ENCODE data around the gene SLC6A6. TPM values are rescaled to one million over a fixed set of nuclear protein-coding genes. Genes with fewer than 3 reads are reported as not detected.
"Not testable (repeated sequence)": the region's sequence is repeated elsewhere in the genome, so short reads cannot be mapped to it uniquely, and the experiment has no call there.

SLC6A6 gene
- polyA plus RNA-seq, 3 donors from 2014 or later = 4.7 to 8.0 (median 6.9) TPM

DNA sequence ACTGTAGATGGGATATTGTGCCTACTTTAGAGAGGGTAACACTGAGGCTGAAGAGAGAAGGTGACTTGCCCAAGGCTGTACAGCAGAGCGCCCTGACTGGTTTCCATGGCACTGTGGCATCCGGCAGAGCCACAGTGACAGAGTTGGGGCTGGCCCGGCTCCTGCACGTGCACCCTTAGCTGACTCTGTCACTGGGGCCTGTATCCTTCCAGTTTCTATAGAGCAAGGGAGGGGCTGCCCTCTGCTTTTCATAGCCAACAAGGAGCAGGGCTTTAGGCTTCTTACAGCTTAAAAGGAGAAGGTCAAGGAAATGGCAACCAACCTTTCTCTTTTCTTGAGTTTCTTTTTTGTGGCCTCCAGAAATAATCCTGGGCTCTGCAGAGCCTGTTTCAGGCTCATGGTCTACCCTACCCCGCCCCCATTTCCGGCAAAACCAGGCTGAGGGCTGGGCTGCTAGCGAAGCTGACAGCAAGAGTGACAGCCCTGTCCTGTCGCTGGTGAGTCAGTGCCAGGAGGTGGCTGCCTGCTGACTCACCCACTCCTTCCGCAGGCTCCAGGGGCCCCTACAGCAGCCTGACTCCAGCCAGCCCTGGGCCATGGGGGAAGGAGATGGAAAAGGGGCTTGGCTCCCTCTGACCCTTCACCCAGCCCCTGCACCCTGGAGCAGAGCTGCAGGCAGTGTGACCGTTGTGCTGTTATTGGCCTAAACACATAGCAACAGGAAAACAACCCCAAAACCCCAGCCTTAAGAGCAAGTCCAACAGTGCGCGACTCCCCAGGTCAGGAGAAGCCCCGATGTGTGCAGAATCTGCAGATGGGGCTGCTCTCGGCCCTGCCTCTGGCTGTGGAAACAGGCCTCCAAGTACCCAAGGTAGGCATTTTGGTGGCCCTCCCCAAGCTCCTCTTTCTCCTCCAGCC lies 29.8 kb downstream of the SLC6A6 start:
- H3K27me3 Mint-ChIP-seq (ENCODE audit: low read depth in 3 of 3) = peaks cover 5 to 14% (median 8%) of the 10 kb centered on the region in 3 donors

DNA sequence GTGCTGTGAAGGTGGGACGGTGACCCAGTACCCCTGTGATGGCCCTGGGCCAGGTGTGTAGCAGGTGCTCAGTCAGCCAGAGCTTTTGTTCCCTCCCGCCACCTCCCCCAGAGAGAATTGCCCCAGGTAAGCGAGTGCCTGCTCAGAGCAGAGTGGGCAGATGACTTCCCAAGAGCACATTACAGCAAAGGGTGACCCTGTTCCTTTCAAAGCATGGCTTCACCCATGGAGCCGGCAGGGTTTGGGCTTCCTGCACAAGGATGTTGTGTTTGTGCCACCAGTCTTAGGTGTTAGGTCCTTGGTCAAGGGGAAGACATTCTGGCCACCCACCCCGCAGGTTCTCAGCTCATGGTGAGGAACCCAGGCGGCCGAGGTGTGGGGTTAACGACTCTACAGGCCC lies 30.7 kb downstream of the SLC6A6 start:
- peaks cover 81 to 88% of the 10 kb centered on the region in 2 donors for H3K4me1 Mint-ChIP-seq
- H3K27me3 Mint-ChIP-seq (ENCODE audit: low read depth in 3 of 3) = peaks cover 5 to 14% (median 8%) of the 10 kb centered on the region in 3 donors

More for the DNA sequence above, 29.8 kb downstream of the SLC6A6 start:
- peaks cover 89 to 96% of the 10 kb centered on the region in 2 donors for H3K4me1 Mint-ChIP-seq
- peak overlapping the region; percentile 70 to 85 (median 83) for H3K4me3 Mint-ChIP-seq
- DNase-seq = peak; percentile 94 to 96 (median 95)
- H3K36me3 Mint-ChIP-seq = no peaks in the 10 kb centered on the region
- H3K27ac Mint-ChIP-seq = peak overlapping the region; percentile 98 to 100 (median 100)
- H3K9me3 Mint-ChIP-seq = no peaks in the 10 kb centered on the region

GRCh38 chr3:14434126-14434497 lies 31.7 kb downstream of the SLC6A6 start:
- peak overlapping the region; percentile 63 to 82 (median 70) for H3K4me3 Mint-ChIP-seq
- DNase-seq = peak in 2 of 3 donors; percentile 18 to 24

More for the DNA sequence above, 30.7 kb downstream of the SLC6A6 start:
- no peaks in the 10 kb centered on the region for H3K9me3 Mint-ChIP-seq
- H3K27ac Mint-ChIP-seq = peak overlapping the region; percentile 98 to 100 (median 100)
- DNase-seq = peak; percentile 68 to 74 (median 73)
- peak overlapping the region; percentile 70 to 85 (median 83) for H3K4me3 Mint-ChIP-seq
- H3K36me3 Mint-ChIP-seq = no peaks in the 10 kb centered on the region

GRCh38 chr3:14434498-14435151 lies 32.2 kb downstream of the SLC6A6 start:
- peak in 1 of 3 donors; percentile 17 for DNase-seq
- Mint-ChIP-seq H3K9me3 (no peaks in the 10 kb centered on the region), H3K27me3 (ENCODE audit: low read depth in 3 of 3) (peaks cover 5 to 14% (median 10%) of the 10 kb centered on the region in 3 donors), H3K4me3 (peak overlapping the region; percentile 63 to 82 (median 70)), H3K27ac (peak overlapping the region; percentile 98 to 100 (median 100)), H3K4me1 (peaks cover 69 to 77% of the 10 kb centered on the region in 2 donors), H3K36me3 (no peaks in the 10 kb centered on the region)

More at GRCh38 chr3:14434126-14434497, 31.7 kb downstream of the SLC6A6 start:
- Mint-ChIP-seq H3K27me3 (ENCODE audit: low read depth in 3 of 3) (peaks cover 5 to 14% (median 10%) of the 10 kb centered on the region in 3 donors), H3K4me1 (peaks cover 73 to 78% of the 10 kb centered on the region in 2 donors), H3K27ac (peak overlapping the region; percentile 98 to 100 (median 100)), H3K9me3 (no peaks in the 10 kb centered on the region), H3K36me3 (no peaks in the 10 kb centered on the region)

GRCh38 chr3:14435175-14436014 lies 33.0 kb downstream of the SLC6A6 start:
- no peaks in the 10 kb centered on the region for H3K9me3 Mint-ChIP-seq
- H3K27me3 Mint-ChIP-seq (ENCODE audit: low read depth in 3 of 3) = peaks cover 7 to 11% (median 10%) of the 10 kb centered on the region in 3 donors
- H3K27ac Mint-ChIP-seq = peak overlapping the region; percentile 98 to 100 (median 100)
- peaks cover 64 to 77% of the 10 kb centered on the region in 2 donors for H3K4me1 Mint-ChIP-seq
- peak overlapping the region in 2 of 5 donors; percentile 66 to 82 for H3K4me3 Mint-ChIP-seq
- no peak for DNase-seq
- no peaks in the 10 kb centered on the region for H3K36me3 Mint-ChIP-seq

- peak overlapping the region in 5 of 6 donors; percentile 6 to 90 (median 77) for H3K27ac Mint-ChIP-seq
- peaks cover 53 to 62% of the 10 kb centered on the region in 2 donors for H3K4me1 Mint-ChIP-seq
- no peaks in the 10 kb centered on the region for H3K36me3 Mint-ChIP-seq
- H3K4me3 Mint-ChIP-seq = peak overlapping the region in 1 of 5 donors; percentile 36
- no peaks in the 10 kb centered on the region for H3K9me3 Mint-ChIP-seq
- DNase-seq = no peak
- peaks cover 4 to 7% (median 7%) of the 10 kb centered on the region in 3 donors for H3K27me3 Mint-ChIP-seq (ENCODE audit: low read depth in 3 of 3)
Measured at GRCh38 chr3:14436954-14437281, 34.5 kb downstream of the SLC6A6 start.

GRCh38 chr3:14437705-14438104 lies 35.3 kb downstream of the SLC6A6 start:
- H3K27ac Mint-ChIP-seq; H3K4me3 Mint-ChIP-seq; H3K27me3 Mint-ChIP-seq (ENCODE audit: low read depth in 3 of 3); H3K36me3 Mint-ChIP-seq; DNase-seq; H3K9me3 Mint-ChIP-seq: not testable (repeated sequence)
- peaks cover 51 to 54% of the 10 kb centered on the region in 2 donors for H3K4me1 Mint-ChIP-seq

DNA sequence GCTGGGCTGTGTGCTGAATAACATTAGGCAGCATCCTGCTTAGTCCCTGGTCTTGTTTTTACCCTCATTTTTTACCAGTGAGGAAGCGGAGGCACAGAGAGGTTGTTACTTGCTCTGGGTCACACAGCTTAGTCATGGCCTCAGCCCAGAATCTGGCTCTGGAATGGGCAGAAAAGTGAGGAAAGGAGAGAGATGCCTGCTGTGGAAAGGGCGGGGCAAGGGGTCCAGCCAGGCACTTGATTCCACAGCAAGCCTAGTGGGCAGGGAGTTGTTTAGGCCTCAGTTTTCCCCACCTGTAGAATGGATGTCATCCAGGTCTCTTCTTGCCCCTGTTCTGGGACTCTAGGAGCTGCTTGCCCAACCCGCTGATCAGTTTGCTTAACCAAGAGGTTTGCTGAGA lies 35.9 kb downstream of the SLC6A6 start:
- peaks cover 1 to 4% (median 4%) of the 10 kb centered on the region in 3 donors for H3K27me3 Mint-ChIP-seq (ENCODE audit: low read depth in 3 of 3)
- no peaks in the 10 kb centered on the region for H3K36me3 Mint-ChIP-seq
- no peaks in the 10 kb centered on the region for H3K9me3 Mint-ChIP-seq
- no peak overlapping the region for H3K4me3 Mint-ChIP-seq
- no peak for DNase-seq
- peaks cover 45 to 48% of the 10 kb centered on the region in 2 donors for H3K4me1 Mint-ChIP-seq
- H3K27ac Mint-ChIP-seq = peak overlapping the region in 1 of 6 donors; percentile 14

GRCh38 chr3:14438929-14439328 lies 36.5 kb downstream of the SLC6A6 start:
- Mint-ChIP-seq H3K36me3 (peaks cover under 1% of the 10 kb centered on the region in 3 donors), H3K4me3 (no peak overlapping the region), H3K27ac (peak overlapping the region in 1 of 6 donors; percentile 14), H3K27me3 (ENCODE audit: low read depth in 3 of 3) (peaks cover 1 to 4% (median 4%) of the 10 kb centered on the region in 3 donors), H3K9me3 (no peaks in the 10 kb centered on the region), H3K4me1 (peaks cover 38 to 43% of the 10 kb centered on the region in 2 donors)
- DNase-seq = no peak

GRCh38 chr3:14439501-14440167 lies 37.2 kb downstream of the SLC6A6 start:
- H3K4me3 Mint-ChIP-seq = no peak overlapping the region
- DNase-seq = no peak
- peak overlapping the region in 2 of 6 donors; percentile 23 to 64 for H3K27ac Mint-ChIP-seq
- H3K36me3 Mint-ChIP-seq = peaks cover 4 to 7% (median 5%) of the 10 kb centered on the region in 3 donors
- H3K9me3 Mint-ChIP-seq = no peaks in the 10 kb centered on the region
- peaks cover 37 to 43% of the 10 kb centered on the region in 2 donors for H3K4me1 Mint-ChIP-seq
- H3K27me3 Mint-ChIP-seq (ENCODE audit: low read depth in 3 of 3) = peaks cover under 1 to 4% (median 1%) of the 10 kb centered on the region in 3 donors

- Mint-ChIP-seq H3K36me3 (peaks cover 4 to 7% (median 5%) of the 10 kb centered on the region in 3 donors), H3K27me3 (ENCODE audit: low read depth in 3 of 3) (peaks cover 0 to 4% (median 1%) of the 10 kb centered on the region in 3 donors), H3K4me3 (no peak overlapping the region), H3K27ac (peak overlapping the region in 2 of 6 donors; percentile 23 to 57), H3K4me1 (peaks cover 33 to 39% of the 10 kb centered on the region in 2 donors), H3K9me3 (no peaks in the 10 kb centered on the region)
- DNase-seq = no peak
Measured at GRCh38 chr3:14440168-14440518, 37.7 kb downstream of the SLC6A6 start.

DNA sequence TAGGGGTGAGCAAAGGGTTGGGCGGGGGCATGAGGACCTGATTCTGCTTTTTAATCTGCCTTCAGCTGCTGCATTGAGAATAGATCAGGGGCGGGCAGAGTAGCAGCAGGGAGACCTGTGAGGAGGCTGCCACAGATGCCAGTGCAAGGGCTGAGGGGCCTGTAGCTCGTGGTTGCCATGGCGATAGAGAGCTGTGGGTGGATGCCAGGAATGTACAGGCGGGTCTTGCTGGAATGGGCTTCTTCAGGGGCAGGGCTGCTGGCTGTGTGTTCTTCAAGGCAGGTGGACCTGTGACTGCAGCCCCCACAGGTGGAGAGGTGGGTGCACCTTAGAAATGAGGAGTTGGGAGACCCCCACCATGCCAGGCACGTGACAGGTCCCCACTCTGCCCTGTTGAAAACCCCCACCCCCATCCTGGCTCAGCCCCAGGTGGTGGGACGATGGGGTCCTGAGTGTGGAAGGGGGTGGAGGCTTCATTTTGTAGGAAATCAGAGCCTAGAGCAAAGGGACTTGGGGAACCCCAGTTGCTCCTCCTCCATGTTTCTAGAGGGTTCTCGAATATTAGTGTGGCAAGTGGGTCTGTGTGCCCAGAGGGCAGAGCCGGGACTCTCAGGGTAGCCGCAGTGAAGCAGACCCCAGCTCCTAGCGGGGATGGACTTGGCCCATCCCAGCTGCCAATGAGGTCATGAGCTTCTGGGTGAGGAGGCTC lies 38.3 kb downstream of the SLC6A6 start:
- Mint-ChIP-seq H3K27me3 (ENCODE audit: low read depth in 3 of 3) (peaks cover 0 to 4% (median 1%) of the 10 kb centered on the region in 3 donors), H3K4me1 (peaks cover 31 to 33% of the 10 kb centered on the region in 2 donors), H3K36me3 (peaks cover 5 to 10% (median 7%) of the 10 kb centered on the region in 3 donors), H3K27ac (peak overlapping the region in 2 of 6 donors; percentile 23 to 57), H3K9me3 (no peaks in the 10 kb centered on the region), H3K4me3 (no peak overlapping the region)
- no peak for DNase-seq

Data from immature natural killer cell (primary cell).